ENCODE results near the gene TFAP2B.

The TFAP2B gene

GRCh38 chr6:50832912-50833311 lies 14.2 kb downstream of the TFAP2B start:
- TF ChIP-seq, protein P1, sequence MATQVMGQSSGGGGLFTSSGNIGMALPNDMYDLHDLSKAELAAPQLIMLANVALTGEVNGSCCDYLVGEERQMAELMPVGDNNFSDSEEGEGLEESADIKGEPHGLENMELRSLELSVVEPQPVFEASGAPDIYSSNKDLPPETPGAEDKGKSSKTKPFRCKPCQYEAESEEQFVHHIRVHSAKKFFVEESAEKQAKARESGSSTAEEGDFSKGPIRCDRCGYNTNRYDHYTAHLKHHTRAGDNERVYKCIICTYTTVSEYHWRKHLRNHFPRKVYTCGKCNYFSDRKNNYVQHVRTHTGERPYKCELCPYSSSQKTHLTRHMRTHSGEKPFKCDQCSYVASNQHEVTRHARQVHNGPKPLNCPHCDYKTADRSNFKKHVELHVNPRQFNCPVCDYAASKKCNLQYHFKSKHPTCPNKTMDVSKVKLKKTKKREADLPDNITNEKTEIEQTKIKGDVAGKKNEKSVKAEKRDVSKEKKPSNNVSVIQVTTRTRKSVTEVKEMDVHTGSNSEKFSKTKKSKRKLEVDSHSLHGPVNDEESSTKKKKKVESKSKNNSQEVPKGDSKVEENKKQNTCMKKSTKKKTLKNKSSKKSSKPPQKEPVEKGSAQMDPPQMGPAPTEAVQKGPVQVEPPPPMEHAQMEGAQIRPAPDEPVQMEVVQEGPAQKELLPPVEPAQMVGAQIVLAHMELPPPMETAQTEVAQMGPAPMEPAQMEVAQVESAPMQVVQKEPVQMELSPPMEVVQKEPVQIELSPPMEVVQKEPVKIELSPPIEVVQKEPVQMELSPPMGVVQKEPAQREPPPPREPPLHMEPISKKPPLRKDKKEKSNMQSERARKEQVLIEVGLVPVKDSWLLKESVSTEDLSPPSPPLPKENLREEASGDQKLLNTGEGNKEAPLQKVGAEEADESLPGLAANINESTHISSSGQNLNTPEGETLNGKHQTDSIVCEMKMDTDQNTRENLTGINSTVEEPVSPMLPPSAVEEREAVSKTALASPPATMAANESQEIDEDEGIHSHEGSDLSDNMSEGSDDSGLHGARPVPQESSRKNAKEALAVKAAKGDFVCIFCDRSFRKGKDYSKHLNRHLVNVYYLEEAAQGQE (IDR thresholded peaks at IDR 0.05; ENCODE audit: insufficient replicate concordance, low read depth), result no peak
- TF ChIP-seq POLR2AphosphoS5 (IDR thresholded peaks at IDR 0.05; ENCODE audit: low read depth) (no peak), GABPA (IDR thresholded peaks at IDR 0.05; ENCODE audit: low read depth) (no peak), CTCF (IDR thresholded peaks at IDR 0.05; ENCODE audit: insufficient read depth, low read length) (no peak), SPI1 (IDR thresholded peaks at IDR 0.05; ENCODE audit: borderline replicate concordance, low read depth) (no peak)
- Histone ChIP-seq H3K4me3 (replicated peaks; ENCODE audit: insufficient read depth, low read length) (no peak overlapping the region), H3K27ac (replicated peaks) (no peak overlapping the region), H3K27me3 (ENCODE audit: insufficient read depth, poor library complexity, severe bottlenecking) (peaks cover 57% of the 10 kb centered on the region)
- no peak for DNase-seq (ENCODE audit: low read depth in 1 of 2, low spot score in 1 of 2)

DNA sequence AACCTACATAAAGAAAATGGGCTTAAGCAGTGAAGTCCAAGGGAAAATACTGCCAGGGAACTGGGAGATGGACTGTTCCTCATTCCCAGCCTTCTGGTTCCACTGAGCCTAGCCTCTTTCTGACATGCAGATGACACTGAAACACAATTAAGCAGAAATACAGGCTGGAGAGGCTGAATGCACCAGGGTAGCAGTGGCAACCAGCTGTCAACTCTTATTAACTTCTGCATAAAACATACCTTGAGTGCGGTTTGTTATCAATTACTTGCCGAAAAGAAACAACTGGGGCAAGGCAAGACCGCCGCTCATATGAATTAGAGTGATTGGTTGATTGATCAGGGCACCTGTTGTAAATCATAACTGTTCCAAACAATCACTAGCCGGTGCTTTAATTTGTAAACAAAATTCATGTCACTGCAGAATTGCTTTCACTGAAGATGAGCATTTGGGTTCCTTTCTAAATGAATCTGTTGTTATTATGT lies 16.3 kb downstream of the TFAP2B start:
- Histone ChIP-seq H3K27me3 (ENCODE audit: insufficient read depth, poor library complexity, severe bottlenecking) (peaks cover 59% of the 10 kb centered on the region), H3K4me3 (replicated peaks; ENCODE audit: insufficient read depth, low read length) (no peak overlapping the region), H3K27ac (replicated peaks) (no peak overlapping the region)
- no peak for DNase-seq (ENCODE audit: low read depth in 1 of 2, low spot score in 1 of 2)
- TF ChIP-seq, protein P1 (IDR thresholded peaks at IDR 0.05; ENCODE audit: insufficient replicate concordance, low read depth), result no peak
- no peak for TF ChIP-seq POLR2AphosphoS5 (IDR thresholded peaks at IDR 0.05; ENCODE audit: low read depth)
- no peak for TF ChIP-seq CTCF (IDR thresholded peaks at IDR 0.05; ENCODE audit: insufficient read depth, low read length)
- TF ChIP-seq GABPA (IDR thresholded peaks at IDR 0.05; ENCODE audit: low read depth), result no peak
- TF ChIP-seq SPI1 (IDR thresholded peaks at IDR 0.05; ENCODE audit: borderline replicate concordance, low read depth), result no peak

GRCh38 chr6:50836231-50836630 lies 17.6 kb downstream of the TFAP2B start:
- TF ChIP-seq, protein P1 (IDR thresholded peaks at IDR 0.05; ENCODE audit: insufficient replicate concordance, low read depth), result no peak
- no peak for TF ChIP-seq GABPA (IDR thresholded peaks at IDR 0.05; ENCODE audit: low read depth)
- TF ChIP-seq SPI1 (IDR thresholded peaks at IDR 0.05; ENCODE audit: borderline replicate concordance, low read depth), result no peak
- no peak for TF ChIP-seq POLR2AphosphoS5 (IDR thresholded peaks at IDR 0.05; ENCODE audit: low read depth)
- no peak for TF ChIP-seq CTCF (IDR thresholded peaks at IDR 0.05; ENCODE audit: insufficient read depth, low read length)
- Histone ChIP-seq H3K27me3 (ENCODE audit: insufficient read depth, poor library complexity, severe bottlenecking) (peaks cover 58% of the 10 kb centered on the region), H3K4me3 (replicated peaks; ENCODE audit: insufficient read depth, low read length) (no peak overlapping the region), H3K27ac (replicated peaks) (no peak overlapping the region)
- no peak for DNase-seq (ENCODE audit: low read depth in 1 of 2, low spot score in 1 of 2)
